HG02798 (cell line): ENCODE measurements around the gene RPS3.
"Not testable (repeated sequence)": the region's sequence is repeated elsewhere in the genome, so short reads cannot be mapped to it uniquely, and the experiment has no call there.

Experiments
- ATAC-seq: cut with Tn5 transposase; IDR thresholded peaks from one replicate; pipeline ENCODE4 v1.9.1; 2021; ENCODE audit warnings: mild to moderate bottlenecking; ENCODE audit not compliant: unreplicated experiment, poor library complexity

The RPS3 gene

DNA sequence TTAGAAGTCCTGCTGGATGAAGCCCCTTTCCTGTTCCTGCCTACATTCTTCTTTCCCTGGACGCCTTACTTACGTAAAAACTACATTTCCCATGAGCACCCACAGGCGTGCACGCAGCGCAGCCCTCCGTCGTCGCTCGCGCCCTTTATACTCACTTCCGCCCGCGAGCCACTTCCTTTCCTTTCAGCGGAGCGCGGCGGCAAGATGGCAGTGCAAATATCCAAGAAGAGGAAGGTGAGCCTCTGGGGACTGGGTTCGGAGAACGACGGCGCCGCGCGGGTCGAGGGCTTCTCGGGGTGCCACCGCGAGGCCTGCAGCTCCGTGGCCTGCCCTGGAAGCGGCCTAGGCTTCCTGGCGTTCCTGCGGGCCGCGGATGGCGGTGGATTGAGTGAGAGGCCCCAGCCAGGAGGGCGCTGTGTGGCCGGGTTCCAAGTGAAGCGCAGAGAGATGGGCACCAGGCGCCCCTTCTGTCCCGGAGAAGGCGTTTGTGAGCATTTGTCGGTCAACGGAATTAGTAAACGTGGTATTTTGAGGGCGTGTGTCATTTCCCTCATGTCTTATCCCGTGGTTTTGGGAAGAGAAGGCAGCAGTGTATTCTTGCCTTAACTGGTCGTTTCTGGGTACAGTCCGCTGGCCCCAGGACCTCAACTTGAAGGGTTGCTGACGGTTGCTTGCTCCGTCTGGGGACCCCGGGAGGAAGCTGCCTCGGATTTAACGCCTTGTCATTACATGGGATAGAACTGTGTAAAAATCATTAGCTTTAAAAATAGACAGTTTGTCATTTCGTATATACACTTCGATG lies at the start of gene RPS3:
Gene RPS3, plus strand, starts transcription at position 175 of the 802 bp plus-strand sequence. Its CDS starts 30 bp downstream, at position 205.
- peak; percentile 90 for ATAC-seq

DNA sequence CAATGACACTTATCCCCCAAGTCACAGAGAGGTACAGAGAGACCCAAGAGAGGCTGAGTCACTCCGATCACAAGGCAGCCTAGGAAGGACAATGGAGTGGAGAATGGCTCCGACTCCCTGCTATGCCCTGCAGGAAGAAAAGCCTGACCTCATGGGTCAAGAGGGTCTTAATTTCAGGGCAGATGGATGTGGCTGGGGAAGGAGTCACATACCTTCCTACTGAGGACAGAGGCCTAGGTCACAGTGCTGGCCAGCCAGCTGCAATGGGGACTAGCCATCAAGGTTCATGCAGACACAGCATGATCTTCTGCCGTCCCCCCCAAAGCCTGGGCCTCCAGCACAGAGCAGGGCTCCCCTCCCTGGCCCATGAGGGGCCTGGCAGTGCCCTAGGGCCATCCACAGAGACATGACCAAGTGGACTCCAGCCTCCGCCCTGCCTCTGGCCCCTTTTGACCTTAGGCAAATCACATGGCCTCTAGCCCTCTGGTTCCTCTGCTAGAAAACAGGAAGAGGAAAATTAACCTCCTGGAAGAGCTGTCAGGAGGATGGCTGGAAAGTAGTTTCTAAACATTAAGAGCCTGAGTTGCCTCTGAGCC lies 49.7 kb upstream of the RPS3 start:
- no peak for ATAC-seq

DNA sequence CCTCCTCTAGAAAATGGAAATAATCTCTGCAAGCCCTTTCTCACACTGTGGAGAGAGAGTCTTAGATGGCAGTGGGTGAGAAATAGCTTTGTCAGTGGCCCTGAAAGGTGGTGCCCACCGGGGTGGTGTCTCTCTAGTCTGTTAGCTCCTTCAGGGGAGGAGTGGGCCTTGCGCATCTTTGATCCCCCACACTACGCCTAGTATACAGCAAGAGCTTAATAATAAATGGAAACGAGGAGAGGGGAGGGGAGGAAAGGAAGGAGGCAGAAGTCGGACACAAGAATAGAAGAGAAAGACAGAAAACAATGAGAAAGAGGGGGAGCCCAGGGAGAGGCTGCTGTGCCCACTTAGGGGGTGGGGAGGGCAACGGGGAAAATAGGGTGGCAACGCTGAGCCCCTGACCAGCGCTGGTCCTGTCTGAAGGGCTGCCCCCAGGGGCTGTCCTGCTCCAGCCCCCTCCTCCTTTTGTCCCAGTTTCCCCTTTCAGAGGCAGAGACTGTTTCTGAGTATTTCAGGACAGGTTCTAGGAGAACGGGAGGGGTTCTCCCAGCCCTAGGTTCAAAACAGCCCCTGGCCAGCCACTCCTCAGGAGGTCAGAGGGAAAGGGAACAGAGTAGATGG lies 49.1 kb upstream of the RPS3 start:
- ATAC-seq: no peak

DNA sequence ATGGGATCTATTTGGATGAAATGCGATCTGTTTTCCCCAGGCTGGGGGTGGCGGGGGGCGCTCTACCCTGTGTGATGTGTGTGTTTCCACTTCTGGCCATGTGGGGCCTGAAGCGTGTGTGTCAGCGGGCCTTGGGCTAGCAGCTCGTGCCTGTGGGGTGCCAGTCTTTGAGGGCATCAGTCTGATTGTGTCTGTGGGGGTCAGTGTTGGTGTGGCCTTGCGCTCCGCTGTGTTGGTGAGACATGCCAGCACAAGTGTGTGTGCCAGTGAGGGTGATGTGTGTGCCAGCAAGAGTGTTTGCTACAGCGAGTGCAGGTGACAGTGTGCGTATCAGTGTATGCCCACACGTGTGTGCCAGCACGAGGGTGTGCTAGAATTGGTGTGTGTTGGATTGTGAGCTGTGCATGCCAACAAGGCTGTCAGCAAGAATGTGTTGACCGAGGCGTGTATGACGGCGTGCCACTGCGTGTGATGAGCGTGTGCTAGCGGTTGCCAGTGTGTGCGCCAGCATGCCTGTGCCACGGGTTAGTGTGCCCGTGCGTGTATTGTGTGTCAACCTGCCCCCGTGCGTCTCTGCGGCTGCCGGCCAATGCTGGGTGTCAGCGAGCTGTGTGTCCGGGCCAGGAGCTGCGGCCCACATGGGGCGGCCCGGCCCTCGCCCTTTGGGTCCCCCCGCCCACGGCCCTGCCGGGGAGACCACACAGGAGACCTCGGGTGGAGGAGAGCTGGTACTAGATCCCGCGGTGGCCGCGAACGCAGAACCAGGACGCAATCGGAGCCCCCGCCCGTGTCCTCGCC lies 48.4 kb upstream of the RPS3 start:
- ATAC-seq: no peak

DNA sequence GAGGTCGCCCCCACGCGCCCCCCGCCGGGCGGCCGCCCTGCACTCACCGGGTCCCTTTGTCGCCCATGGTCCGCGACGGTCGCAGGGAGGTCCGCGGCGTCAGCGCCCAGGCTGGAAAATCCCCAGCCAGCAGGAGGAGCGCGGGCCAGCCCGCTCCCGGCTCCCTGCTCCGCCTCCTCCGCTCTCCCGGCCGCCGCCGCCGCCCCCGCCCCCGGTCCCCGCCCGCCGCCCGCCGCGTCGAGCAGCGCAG lies 47.9 kb upstream of the RPS3 start, which contains the start of gene ARRB1:
Gene ARRB1, minus strand, starts transcription at position 121 of the 250 bp plus-strand sequence. Its CDS starts 54 bp downstream, at position 67.
- no peak for ATAC-seq

DNA sequence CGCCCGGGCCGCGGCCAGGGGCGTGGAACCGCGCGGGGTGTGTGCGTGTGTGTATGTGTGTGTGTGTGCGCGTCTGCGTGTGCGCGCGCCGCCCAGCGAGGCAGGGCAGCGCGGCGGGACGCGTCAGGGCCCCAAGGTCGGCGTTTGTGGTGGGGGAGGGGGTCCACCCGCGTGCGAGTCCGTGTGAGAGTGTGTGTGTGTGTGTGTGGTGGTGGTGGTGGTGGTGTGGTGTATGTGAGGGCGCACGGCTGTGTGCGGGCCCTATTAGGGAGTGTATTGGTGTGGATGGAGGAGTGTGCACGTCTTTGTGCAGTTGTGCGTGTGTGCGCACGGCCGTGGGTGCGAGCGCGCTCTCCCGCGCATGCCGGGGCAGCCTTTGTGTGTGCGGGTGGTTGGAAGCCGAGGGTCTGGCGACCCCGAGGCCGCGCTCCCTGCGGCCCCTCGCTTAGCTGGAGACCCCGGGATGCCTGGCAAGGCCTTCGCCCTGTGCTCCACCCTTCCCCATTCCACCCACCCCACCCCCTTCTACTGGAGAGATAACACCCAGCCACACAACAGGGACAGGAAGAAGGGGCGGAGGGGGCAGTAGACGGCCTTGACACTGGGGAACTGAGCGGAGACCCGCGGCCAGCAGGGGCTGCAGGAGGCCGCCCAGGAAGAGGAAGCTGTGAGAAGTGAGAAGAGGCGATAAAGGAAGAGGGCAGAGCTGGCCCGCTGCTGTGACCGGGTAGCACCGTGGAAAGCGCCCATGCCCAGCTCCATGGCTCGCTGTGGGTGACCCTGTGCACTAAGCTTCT lies 47.3 kb upstream of the RPS3 start:
- ATAC-seq: no peak

DNA sequence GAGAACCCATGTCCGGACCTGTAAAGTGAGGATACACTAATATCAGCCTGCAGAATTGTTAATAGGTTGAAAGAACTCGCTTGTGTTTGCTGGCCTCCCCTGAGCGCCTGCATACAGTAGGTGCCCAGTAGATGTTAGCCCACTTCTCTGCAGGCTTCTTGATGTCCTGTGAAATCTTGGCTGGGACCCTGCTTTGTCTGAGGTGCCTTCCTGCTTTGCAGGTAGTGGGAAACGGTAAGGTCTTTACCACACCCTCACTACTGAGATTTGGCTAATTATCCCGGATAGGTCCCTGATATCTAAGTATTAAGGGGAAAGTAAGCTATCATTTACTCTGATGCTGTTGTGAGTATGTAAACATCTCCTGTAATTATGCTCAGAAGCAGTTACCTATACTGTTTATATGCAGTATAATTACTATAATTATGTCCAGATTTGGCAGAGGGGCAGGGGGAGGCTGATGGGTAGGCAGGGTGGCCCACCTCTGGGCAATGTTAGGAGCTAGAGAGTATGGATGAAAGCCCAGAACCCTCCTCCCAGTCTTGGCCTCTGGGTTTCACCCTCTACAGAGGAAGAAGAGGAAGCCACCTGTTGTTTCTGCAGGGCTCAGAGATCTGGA lies 46.6 kb upstream of the RPS3 start:
- ATAC-seq: no peak

DNA sequence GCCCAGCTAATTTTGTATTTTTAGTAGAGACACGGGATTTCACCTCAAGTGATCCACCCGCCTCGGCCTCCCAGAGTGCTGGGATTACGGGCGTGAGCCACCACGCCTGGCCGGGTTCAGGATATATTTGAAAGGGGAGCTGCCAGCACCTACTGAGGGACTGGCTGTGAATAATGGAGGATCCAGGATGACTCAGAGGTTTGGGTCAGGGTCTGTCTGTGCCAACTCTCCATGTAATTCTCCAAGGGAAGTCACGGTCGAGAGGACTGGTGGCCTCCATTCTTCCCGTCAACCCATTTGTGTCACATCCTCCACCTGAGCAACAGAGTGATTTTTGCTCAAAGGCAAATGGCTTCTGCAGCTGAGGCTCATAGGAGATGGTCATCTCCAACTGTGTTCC lies 44.3 kb upstream of the RPS3 start:
- no peak for ATAC-seq

DNA sequence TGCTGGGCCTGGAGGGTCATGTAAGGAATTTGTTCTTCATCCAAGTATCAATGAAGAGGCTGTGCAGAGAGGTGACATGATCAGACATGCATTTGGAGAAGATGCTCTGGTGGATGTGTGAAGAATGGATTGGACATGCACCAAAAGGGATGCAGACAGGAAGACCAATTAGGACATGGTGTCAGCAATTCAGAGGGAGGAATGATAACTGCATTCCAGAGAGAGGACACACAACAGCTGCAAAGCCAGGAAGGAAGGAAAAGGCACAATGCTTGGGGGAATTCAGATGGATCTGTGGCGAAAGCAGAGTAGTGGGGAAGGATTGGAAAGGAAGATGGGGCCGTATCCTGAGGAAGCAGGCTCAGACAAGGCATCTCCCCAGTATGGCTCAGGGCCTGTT lies 42.7 kb upstream of the RPS3 start:
- ATAC-seq: no peak

DNA sequence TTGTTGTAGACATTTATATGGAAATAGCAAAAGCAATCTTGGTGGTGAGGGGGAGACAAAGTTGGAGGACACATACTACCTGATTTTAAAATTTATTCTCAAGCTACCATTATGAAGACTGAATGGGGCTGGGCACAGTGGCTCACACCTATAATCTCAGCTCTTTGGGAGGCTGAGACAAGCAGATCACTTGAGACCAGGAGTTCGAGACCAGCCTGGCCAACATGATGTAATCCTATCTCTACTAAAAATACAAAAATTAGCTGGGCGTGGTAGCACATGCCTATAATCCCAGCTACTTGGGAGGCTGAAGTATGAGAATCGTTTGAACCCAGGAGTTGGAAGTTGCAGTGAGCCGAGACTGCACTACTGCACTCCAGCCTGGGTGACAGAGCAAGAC lies 37.0 kb upstream of the RPS3 start:
- ATAC-seq: not testable (repeated sequence)

DNA sequence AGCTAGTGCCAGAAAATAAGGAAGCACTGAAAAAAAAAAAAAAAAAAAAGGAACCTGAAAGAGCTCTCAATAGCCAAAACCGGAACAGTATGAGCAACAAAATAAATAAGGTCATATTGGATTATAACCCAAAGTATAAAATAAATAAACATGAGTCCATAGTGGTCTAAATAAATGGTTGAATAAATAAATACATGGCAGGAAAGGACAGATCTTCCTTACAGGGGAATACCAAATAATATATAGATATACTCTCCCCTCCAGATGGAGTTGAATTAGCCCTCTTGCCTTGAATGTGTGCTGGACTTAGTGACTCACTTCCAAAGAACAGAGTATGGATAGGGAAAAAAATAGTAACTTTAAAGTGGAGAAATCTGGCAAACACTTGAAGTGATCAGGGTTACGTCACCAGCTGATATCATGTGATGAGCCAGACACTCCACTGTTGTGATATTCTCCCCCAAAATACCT lies 33.6 kb upstream of the RPS3 start:
- no peak for ATAC-seq

DNA sequence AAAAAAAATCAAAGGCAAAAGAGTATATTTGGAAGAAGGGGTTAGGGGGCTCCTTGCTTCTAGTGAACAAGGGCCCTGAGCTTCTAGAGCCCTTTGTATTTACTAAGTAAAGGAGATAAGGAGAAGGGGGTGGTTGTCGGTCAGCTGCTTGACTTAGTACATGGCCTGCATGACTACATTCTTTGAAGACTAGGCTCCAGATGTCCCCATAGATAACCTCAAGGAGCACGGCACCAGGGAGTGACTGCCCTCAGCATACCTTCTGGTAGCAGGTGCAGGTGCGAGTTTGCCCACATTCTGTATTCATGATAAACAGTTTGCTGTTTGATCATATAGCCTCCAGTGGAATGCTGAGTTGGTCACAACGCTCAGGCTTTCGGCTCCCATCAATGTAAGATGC lies 32.5 kb upstream of the RPS3 start:
- ATAC-seq: not testable (repeated sequence)

DNA sequence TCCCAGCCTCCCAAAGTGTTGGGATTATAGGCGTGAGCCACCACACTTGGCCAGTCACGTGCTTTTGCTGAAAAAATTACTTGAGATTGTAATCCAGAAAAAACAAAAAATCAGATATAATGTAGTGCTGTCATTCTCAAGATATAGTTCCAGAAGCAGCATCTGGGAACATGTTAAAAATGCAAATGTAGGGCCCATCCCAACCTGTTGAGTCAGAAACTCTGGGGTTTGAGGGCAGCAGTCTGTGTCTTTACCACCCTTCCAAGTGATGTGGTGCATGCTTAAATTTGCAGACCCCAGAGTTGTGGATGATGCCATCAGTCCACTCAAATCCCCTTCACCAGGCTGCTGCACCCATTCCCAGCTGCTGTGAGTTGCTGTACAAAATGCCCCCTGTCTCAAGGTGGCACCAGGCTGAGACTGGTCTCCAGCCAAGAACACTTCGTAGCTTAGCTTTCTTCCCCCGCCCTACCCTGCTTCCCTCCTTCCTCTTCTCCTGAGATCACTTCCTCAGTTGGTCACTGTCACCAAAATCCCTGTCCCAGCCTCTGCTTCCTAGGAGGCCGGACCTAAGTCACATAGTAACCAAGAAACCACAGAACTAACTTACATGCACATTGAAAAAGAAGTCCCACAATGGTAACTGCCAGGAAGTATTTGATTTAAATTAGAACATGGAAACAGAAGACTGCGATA lies 29.6 kb upstream of the RPS3 start:
- ATAC-seq: no peak

DNA sequence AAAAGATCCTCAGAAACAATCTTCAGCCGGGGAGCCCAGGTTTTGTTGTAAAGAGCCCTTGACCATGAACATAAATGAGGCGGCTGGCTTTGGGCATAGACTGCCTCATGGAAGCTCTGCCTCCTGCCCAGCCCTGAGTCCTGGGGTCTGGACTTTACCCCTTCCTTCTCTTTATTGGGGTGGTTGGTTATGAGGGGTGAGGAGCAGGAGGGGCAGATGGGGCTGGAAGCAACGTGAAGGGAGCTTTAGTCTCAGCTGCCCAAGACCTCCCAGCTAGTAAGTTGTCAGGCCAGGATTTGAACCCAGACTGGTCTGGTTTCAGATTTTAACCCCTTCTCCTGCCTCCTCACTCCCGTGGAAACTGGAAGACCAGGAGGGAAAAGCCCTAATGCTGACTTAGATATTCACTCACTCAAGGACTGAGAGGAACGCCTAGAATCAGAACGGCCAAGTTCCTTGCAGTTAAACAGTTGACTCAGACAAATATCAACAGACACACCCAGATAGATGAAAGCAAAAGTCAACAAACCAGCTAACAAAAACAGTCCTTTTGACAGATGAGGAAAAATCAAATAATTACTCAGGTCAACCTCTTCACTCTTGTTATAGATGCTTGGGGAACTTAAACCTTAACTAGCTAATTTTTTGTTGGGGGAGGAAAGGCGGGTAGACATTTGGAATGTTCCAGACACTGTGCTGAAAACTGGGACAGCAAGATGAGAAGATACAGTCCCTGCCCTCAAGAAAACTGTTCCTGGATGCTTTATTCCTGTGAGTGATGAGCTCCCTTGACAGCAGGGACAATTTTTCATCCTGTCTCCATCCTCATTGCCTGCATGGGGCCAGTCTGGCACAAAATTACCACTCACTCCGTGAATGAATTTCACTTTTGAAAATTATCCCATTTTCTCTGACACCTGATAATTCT lies 27.1 kb upstream of the RPS3 start:
- no peak for ATAC-seq

DNA sequence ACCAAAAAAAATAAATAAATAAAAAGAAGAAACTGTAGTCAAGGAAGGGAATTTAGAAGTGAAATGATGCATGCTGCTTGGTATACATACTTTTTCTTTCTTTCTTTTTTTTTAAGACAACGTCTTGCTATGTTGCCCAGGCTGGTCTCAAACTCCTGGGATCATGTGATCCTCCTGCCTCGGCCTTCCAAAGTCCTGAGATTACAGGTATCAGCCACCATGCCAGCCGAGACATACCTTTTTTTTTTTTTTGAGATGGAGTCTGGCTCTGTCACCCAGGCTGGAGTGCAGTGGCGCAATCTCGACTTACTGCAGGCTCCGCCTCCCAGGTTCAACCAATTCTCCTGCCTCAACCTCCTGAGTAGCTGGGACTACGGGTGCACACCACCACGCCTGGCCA lies 26.1 kb upstream of the RPS3 start:
- ATAC-seq: no peak

DNA sequence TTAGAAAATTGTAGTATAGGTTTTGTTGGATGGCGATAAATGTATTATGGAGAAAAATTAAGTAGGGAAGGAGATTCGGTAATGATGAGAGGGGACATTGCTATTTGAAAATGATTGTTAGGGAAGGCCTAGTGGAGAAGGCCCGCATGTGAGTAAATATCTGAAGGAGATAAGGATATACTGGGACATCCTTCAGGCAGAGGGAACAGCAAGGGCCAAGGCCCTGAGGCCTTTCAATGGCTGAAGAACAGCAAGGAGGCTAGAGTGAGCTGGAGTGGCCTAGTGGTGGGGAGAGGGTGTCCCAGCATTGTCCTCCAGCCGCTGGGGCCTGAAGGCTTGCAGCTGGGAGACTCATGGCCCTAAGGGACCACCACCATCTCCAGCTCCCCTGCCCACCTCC lies 24.7 kb upstream of the RPS3 start:
- no peak for ATAC-seq

DNA sequence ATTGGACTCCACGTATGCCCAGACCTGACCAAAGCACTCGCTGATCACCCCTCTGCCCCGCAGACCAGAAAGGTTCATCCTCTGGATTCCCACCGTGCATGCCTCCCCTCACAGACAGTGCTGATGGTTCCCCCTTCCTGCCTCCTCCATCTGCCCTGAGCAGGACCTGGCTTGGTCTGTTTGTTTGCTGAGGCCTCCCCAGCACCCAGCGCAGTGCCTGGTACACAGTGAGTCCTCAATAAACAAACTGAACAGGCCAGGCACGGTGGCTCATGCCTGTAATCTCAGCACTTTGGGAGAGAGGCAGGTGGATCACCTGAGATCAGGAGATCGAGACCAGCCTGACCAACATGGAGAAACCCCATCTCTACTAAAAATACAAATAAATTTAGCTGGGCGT lies 23.7 kb upstream of the RPS3 start:
- no peak for ATAC-seq

DNA sequence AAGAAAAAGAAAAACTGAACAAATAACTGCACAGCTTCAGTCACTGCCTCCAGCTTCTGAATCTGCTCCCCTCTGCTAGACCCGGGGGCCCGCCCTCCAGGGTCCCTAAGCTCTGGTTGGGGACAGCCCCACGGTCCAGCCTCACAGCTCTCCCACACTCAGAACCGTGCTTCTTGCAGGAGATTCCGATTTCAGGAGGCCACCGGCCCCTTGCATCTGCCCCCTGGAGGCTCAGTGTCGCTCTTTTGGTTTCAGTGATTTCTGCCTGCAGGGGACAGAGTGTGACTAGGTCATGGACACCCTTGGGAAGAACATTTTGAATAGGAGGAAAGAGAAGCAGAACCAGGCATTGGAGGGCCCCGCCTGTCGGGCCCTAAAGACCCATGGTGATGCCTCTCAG lies 23.1 kb upstream of the RPS3 start:
- ATAC-seq: no peak
